Measurements from ENCODE around the gene GPR176.

GPR176 gene, protein sequence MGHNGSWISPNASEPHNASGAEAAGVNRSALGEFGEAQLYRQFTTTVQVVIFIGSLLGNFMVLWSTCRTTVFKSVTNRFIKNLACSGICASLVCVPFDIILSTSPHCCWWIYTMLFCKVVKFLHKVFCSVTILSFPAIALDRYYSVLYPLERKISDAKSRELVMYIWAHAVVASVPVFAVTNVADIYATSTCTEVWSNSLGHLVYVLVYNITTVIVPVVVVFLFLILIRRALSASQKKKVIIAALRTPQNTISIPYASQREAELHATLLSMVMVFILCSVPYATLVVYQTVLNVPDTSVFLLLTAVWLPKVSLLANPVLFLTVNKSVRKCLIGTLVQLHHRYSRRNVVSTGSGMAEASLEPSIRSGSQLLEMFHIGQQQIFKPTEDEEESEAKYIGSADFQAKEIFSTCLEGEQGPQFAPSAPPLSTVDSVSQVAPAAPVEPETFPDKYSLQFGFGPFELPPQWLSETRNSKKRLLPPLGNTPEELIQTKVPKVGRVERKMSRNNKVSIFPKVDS

GRCh38 chr15:39919748-39920509, at the start of gene GPR176:
TSS of gene GPR176 (minus strand) at chr15:39920266. CDS start at chr15:39920026, 240 bp downstream.
- DNase-seq (ENCODE audit: low spot score), result no peak

DNA sequence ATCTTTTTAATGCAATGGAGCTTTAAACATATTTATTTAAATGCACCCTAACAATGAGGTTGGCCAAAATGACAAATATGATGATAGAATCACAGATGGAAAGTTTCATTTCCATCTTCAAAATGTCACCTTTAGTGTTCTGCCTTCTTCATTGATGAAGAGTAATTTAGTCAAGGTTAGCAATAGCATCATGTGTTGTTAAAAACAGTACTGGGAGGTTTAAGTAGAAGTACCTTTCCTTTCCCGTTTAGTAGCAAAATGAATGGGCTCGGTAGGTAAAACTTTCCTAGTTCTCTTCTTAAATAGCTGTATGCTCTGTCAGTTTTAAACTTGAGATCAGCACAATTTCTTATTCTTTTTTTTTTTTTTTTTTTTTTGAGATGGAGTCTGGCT, 48.9 kb upstream of the GPR176 start:
- DNase-seq (ENCODE audit: low spot score), result no peak

- no peak for DNase-seq (ENCODE audit: low spot score)
These were observed 48.4 kb upstream of the GPR176 start for GRCh38 chr15:39968273-39969001.

DNA sequence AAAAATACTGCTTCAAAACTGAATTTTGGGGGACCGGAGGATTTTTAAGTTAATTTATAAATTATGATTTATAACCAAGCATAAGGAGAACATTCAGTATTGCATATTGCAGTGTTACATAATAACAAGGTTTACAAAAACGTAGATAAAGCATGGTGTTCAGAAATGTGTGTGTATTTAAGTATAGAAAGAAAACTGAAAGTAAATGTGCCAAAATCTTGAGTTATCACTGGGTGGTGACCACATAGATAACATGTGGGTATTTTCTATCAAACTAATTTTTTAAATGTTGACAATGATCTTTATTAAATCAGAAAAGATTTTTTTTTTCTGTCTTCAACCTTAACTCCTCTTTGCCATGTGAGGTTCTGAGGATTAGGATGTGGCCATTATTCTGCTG, 46.5 kb upstream of the GPR176 start:
- no peak for DNase-seq (ENCODE audit: low spot score)

GRCh38 chr15:39963786-39964185, 43.7 kb upstream of the GPR176 start:
- DNase-seq (ENCODE audit: low spot score), result no peak

- no peak for DNase-seq (ENCODE audit: low spot score)
These were observed 41.0 kb upstream of the GPR176 start for GRCh38 chr15:39961051-39961450.

DNA sequence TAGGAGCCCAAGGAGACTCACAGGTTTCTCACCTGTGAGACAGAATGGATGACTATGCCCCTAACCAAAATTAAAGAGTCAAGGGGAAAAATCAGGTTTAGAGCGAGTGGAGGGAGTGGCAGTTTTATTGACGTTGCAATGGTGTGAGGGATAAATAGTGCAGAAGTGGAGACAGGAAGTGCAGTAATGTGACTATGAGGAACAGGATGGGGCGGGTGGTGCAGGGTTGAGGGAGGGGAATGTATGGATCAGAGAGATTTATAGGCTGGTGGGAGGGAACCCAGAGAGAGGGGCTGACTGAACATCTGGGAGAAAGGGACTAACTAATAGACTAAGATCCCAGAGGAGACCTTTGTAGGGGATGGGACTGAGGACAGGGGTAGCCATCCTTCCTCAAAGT, 40.3 kb upstream of the GPR176 start:
- DNase-seq (ENCODE audit: low spot score), result no peak

- no peak for DNase-seq (ENCODE audit: low spot score)
These were observed 39.3 kb upstream of the GPR176 start for GRCh38 chr15:39959411-39959810.

- no peak for DNase-seq (ENCODE audit: low spot score)
These were observed 37.4 kb upstream of the GPR176 start for GRCh38 chr15:39957481-39957880.

GRCh38 chr15:39953521-39953920, 33.5 kb upstream of the GPR176 start:
- DNase-seq (ENCODE audit: low spot score), result no peak

- DNase-seq (ENCODE audit: low spot score), result no peak
These were observed 31.5 kb upstream of the GPR176 start for GRCh38 chr15:39951561-39951960.

DNA sequence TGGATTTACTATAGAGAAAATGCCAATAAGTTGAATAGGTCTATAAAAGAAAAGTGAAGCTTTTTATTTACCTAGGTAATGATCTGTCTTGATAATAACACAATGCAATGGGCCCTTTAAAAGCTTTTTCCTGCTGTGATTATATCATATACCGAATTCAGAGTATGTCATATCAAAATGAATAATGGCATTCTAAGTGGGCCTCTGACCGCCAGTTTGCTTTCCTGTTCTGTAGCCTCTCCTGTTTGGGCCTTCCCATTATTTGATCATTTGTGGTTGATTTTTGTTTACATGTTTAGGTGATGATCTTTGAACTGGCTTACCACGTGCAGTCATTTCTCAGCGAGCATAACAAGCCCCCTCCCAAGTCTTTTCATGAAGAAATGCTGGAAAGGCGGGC, 28.8 kb upstream of the GPR176 start:
- DNase-seq (ENCODE audit: low spot score), result no peak

DNA sequence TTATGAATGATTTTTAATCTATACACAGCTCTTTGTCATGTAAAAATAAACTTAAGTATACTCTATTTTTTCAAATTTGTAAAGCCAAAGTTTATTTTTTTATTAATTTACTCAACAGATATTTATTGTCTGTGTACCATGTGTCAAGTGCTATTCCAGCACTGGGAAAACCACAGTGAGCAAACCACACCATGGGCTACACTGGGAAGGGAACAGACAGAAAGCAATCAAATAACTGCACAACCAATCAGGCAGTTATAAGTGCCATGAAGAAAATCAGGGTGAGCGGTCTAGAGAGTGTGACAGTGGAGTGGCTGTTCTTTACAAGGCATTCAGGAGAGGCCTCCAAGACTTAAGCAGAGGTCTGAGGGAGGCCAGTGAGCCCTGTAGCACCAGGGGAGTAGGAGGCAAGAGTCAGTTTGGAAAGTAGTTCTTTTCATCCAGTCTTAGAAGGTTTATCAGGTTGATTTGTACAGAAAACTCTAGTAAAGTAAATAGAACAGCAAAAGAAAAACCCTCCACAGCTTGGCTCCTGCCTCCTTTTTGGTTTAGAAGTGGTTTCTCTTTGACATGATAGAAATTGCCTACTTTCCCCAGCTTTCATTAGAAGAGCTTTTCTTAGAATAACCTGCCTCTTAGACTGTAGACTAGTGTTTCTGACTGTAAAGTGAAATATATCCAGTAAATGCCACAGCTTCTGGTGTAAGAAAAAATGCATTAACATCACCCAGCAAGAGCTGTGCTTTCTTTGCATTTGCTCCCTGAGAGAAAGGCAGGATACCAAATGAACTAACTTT, 27.5 kb upstream of the GPR176 start:
- no peak for DNase-seq (ENCODE audit: low spot score)

- DNase-seq (ENCODE audit: low spot score), result no peak
These were observed 26.8 kb upstream of the GPR176 start for GRCh38 chr15:39946862-39947261.

DNA sequence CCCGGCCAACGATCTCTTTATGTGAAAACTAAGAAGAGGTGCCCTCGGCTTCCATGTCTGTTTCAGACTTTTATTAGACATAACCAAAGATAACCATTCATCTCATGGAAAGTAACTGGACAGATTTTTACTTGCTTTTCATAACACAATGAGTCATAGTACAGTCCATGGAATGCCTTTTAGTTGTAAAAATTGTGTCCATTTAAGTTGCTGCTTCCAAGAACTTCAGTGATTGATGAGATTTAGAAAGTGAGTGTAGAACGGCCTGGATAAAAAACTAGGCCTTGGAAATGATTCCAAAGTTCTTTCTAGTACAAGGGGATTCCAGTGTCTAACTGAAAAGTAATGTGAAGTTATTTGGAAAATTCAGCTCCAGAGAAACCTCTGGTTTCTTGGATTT, 24.7 kb upstream of the GPR176 start:
- no peak for DNase-seq (ENCODE audit: low spot score)

GRCh38 chr15:39942753-39943150, 22.7 kb upstream of the GPR176 start:
- no peak for DNase-seq (ENCODE audit: low spot score)

DNA sequence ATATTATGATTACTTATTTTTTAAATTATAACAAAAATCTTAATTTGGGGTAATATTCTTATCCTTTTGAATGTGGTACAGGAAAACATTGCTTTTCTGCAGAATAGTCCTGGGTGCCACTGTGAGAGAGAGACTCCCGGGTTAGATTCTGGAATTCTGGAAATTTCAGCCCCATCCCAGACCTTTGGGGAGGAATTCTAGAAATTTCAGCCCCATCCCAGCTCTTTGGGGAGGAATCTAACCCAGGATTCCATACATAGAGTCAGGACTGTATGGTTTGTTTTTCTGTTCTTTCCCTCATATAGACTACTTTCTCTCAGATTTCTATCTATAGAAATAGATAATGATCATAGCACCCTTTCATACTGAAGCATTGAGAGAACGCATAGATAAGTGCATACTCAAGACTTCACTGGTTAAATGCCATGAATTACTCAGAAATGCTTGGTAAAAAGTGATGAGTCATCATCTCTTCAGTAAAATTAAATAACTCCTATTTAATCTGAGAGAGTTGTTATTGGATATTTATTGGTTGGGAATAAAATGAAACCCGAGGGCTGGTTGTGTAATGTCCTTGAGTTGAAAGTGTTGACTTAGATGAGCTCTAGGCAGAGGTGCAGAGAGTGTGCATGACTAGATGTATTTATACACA, 22.2 kb upstream of the GPR176 start:
- DNase-seq (ENCODE audit: low spot score), result no peak

DNA sequence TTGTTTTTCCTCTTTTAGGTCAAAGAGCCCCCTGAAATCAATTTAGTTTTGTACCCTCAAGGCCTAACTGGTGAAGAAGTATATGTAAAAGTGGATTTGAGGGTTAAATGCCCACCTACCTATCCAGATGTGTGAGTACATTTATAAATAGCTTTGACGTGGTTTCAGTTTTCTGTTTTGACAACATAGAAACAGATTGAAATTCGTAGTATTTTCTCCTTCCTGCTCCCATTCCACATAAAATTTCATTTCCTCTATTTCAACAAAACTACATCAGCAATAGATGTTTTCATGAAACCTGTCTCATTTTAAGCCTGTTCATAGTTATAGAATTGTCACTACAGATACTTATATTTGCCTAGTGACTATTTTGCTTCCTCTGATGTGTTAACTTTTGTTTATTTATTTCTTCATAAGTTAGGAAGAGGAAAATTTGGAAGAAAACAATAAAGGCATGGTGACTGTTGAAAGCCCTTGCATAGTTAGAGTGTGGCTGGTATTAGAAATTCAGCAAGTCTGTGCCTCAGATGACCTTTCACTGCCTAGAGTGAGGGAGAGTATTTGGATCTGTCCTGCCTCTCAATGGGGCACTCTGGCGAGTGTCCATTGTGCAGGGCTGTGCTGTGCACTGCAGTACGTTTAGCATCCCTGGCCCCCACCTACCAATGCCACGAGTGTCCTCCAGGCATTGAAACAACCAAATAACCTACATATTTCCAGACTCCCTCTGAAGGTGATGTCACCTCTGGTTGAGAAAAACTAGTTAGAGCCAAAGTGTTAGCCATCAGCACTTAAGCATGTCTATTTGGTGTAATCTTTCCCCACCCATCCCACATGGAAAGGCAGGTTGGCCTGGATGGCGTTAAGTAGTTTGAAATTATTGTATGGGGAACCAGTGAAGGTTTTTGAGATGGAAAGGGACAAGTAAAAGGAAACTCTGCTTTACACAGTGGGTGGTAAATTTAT, 19.7 kb upstream of the GPR176 start:
- DNase-seq (ENCODE audit: low spot score), result no peak

GRCh38 chr15:39937696-39938095, 17.6 kb upstream of the GPR176 start:
- no peak for DNase-seq (ENCODE audit: low spot score)

DNA sequence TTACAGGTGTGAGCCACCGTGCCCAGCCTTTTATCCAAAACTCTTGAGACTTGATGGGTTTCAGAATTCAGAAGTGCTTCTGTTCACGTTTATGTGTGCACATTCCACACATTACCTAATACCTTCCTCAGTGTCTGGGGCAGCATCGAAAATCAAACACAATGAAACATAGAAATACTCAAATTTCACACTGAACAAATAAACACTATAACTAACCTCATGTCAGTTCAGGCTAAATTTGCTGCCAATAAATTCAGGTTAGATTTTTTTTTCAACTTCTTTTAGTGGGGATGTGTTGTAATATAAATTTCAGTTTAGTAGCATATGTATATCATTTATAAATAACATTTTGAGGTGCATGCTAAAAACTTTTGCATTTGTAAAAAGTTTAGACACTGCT, 16.6 kb upstream of the GPR176 start:
- no peak for DNase-seq (ENCODE audit: low spot score)

Measured in RKO (cell line).